PC-3 (cell line): ENCODE results near the gene RAB31. TPM values are rescaled to one million over a fixed set of nuclear protein-coding genes. Genes with fewer than 3 reads are reported as not detected.

Experiments
- ATAC-seq: fragments of 200-7000 bp; cut with Tn5 transposase; 2 replicates; pipeline ENCODE4 v1.9.1; 2020; ENCODE audit warnings: mild to moderate bottlenecking, moderate library complexity
- BruUV-seq: library from RNA; stranded (reverse); fragments of 400-500 nt; replicated peaks from 2 replicates; lab custom pipeline; 2021; lab: Mats Ljungman, UMichigan
- CTCF ChIA-PET: fragments of 300-600 bp; sonication (Branson Sonifier 250); formaldehyde crosslinking; loops from one replicate; lab custom pipeline; 2022; ENCODE audit warnings: antibody characterized with exemption; lab: Charles Lee
- POLR2A ChIA-PET: fragments of 300-600 bp; sonication (Branson Sonifier 250); formaldehyde crosslinking; loops from one replicate; lab custom pipeline; 2022; ENCODE audit warnings: antibody characterized with exemption; ENCODE audit not compliant: unreplicated experiment; lab: Charles Lee
- DNase-seq: peaks from one replicate; pipeline ENCODE4 v3.0.0-alpha.2; 2015
- H2AFZ ChIP-seq: fragments of 300-600 bp; sonication (generic); 2 replicates; pipeline ENCODE4 v1.6.0; 2016; ENCODE audit warnings: antibody characterized with exemption, low read length
- H3F3A ChIP-seq: fragments of 300-600 bp; sonication (generic); one replicate; pipeline ENCODE4 v1.6.0; 2017; ENCODE audit warnings: antibody characterized with exemption, low read length, control low read depth, mild to moderate bottlenecking; ENCODE audit not compliant: unreplicated experiment
- H3K27ac ChIP-seq: fragments of 300-600 bp; sonication (generic); 2 replicates; pipeline ENCODE4 v1.5.1; 2016; ENCODE audit warnings: mild to moderate bottlenecking, low read length
- H3K27me3 ChIP-seq: fragments of 300-600 bp; sonication (generic); 2 replicates; pipeline ENCODE4 v1.6.1; 2016; ENCODE audit warnings: low read length, mixed read lengths
- H3K36me3 ChIP-seq: fragments of 300-600 bp; sonication (generic); 2 replicates; pipeline ENCODE4 v1.6.1; 2016; ENCODE audit warnings: low read depth, mixed run types, low read length, mixed read lengths
- H3K4me1 ChIP-seq: fragments of 300-600 bp; sonication (generic); 2 replicates; pipeline ENCODE4 v1.5.1; 2016; ENCODE audit warnings: low read length; ENCODE audit not compliant: insufficient read depth
- H3K4me2 ChIP-seq: fragments of 300-600 bp; sonication (generic); 2 replicates; pipeline ENCODE4 v1.6.0; 2016; ENCODE audit warnings: low read length
- H3K4me3 ChIP-seq: fragments of 300-600 bp; sonication (generic); 2 replicates; pipeline ENCODE4 v1.5.1; 2016; ENCODE audit warnings: mild to moderate bottlenecking, low read length, mixed read lengths
- H3K79me2 ChIP-seq: fragments of 300-600 bp; sonication (generic); 2 replicates; pipeline ENCODE4 v1.6.1; 2017; ENCODE audit warnings: low read length, mixed read lengths
- H3K9ac ChIP-seq: fragments of 300-600 bp; sonication (generic); 2 replicates; pipeline ENCODE4 v1.6.0; 2016; ENCODE audit warnings: mild to moderate bottlenecking, low read length
- H3K9me2 ChIP-seq: fragments of 300-600 bp; sonication (generic); replicated peaks from 2 replicates; pipeline ENCODE4 v1.6.1; 2016; ENCODE audit warnings: mixed run types, low read length, mixed read lengths
- H3K9me3 ChIP-seq: fragments of 300-600 bp; sonication (generic); 2 replicates; pipeline ENCODE4 v1.6.1; 2016; ENCODE audit warnings: low read length, mixed read lengths
- H4K20me1 ChIP-seq: fragments of 300-600 bp; sonication (generic); 2 replicates; pipeline ENCODE4 v1.6.1; 2016; ENCODE audit warnings: low read length, mixed read lengths
- CTCF ChIP-seq: fragments of 300-600 bp; sonication (generic); conservative IDR thresholded peaks from 2 replicates; pipeline ENCODE4 v1.5.1; 2017; ENCODE audit warnings: antibody characterized with exemption, low read depth, mild to moderate bottlenecking, low read length
- EZH2 ChIP-seq: fragments of 300-600 bp; sonication (generic); IDR thresholded peaks from one replicate; pipeline ENCODE4 v1.6.1; 2017; ENCODE audit warnings: antibody characterized with exemption, mild to moderate bottlenecking, low read length; ENCODE audit not compliant: unreplicated experiment
- EZH2phosphoT487 ChIP-seq: fragments of 300-600 bp; sonication (generic); IDR thresholded peaks from 2 replicates; pipeline ENCODE4 v1.6.1; 2018; ENCODE audit warnings: mild to moderate bottlenecking, antibody characterized with exemption, low read length, borderline replicate concordance
- intact Hi-C: fragments of 100-400 bp; cut with micrococcal nuclease; formaldehyde crosslinking; loops from 2 replicates; pipeline ENCODE4 v1.9.0; 2023
- total RNA-seq: library from RNA; depleted of rRNA; stranded (reverse); fragments of >200 nt; gene quantifications from 2 replicates; pipeline ENCODE4 v1.2.3, GENCODE V29; 2014

The RAB31 gene
- total RNA-seq, 1 experiment from 2014 or later: 3.8 TPM

- CTCF ChIA-PET: no interaction called here
- Histone ChIP-seq H3K36me3 (no peaks in the 10 kb centered on the region), H3K9me3 (no peaks in the 10 kb centered on the region), H3K27ac (no peak overlapping the region), H3F3A (no peaks in the 10 kb centered on the region), H3K9me2 (no peaks in the 10 kb centered on the region), H3K4me2 (no peak overlapping the region), H3K27me3 (no peaks in the 10 kb centered on the region), H3K79me2 (no peaks in the 10 kb centered on the region), H3K4me3 (no peak overlapping the region), H3K4me1 (0 out of 2 replicates have a peak, but pooled peaks cover 4% of the 10 kb centered on the region), H4K20me1 (no peaks in the 10 kb centered on the region), H3K9ac (no peak overlapping the region), H2AFZ (no peak overlapping the region)
- POLR2A ChIA-PET: no interaction called here
- no peak for TF ChIP-seq EZH2
- TF ChIP-seq CTCF: peak; percentile 98
- no TSS peak for BruUV-seq
- DNase-seq (peak; percentile 76), ATAC-seq (peak; percentile 96)
- intact Hi-C loops: loop anchor here (1.0 kb wide), 1 partner anchor 88 kb away; no protein-coding TSS in a partner anchor
Measured at GRCh38 chr18:9771261-9771976, 63.3 kb downstream of the RAB31 start.

GRCh38 chr18:9771977-9772660 lies 64.0 kb downstream of the RAB31 start:
- Histone ChIP-seq H3K4me2 (no peak overlapping the region), H3K27ac (no peak overlapping the region), H3K4me1 (0 out of 2 replicates have a peak, but pooled peaks cover 4% of the 10 kb centered on the region), H3K9me2 (no peaks in the 10 kb centered on the region), H3K9ac (no peak overlapping the region), H3K27me3 (no peaks in the 10 kb centered on the region), H3K4me3 (no peak overlapping the region), H3K36me3 (no peaks in the 10 kb centered on the region), H3F3A (no peaks in the 10 kb centered on the region), H3K9me3 (no peaks in the 10 kb centered on the region), H2AFZ (no peak overlapping the region), H3K79me2 (no peaks in the 10 kb centered on the region), H4K20me1 (no peaks in the 10 kb centered on the region)
- CTCF ChIA-PET: no interaction called here
- DNase-seq (no peak), ATAC-seq (no peak)
- POLR2A ChIA-PET: no interaction called here
- intact Hi-C loops: loop anchor here (1.0 kb wide), 1 partner anchor 89 kb away; no protein-coding TSS in a partner anchor
- no TSS peak for BruUV-seq
- TF ChIP-seq CTCF (no peak), EZH2 (no peak), EZH2phosphoT487 (no peak)
